ENCODE measurements around the gene GAB1. TPM values are rescaled to one million over a fixed set of nuclear protein-coding genes. Genes with fewer than 3 reads are reported as not detected.

GAB1 gene
- total RNA-seq, 4 donors from 2014 or later: 50.4 to 65.3 (median 63.7) TPM

DNA sequence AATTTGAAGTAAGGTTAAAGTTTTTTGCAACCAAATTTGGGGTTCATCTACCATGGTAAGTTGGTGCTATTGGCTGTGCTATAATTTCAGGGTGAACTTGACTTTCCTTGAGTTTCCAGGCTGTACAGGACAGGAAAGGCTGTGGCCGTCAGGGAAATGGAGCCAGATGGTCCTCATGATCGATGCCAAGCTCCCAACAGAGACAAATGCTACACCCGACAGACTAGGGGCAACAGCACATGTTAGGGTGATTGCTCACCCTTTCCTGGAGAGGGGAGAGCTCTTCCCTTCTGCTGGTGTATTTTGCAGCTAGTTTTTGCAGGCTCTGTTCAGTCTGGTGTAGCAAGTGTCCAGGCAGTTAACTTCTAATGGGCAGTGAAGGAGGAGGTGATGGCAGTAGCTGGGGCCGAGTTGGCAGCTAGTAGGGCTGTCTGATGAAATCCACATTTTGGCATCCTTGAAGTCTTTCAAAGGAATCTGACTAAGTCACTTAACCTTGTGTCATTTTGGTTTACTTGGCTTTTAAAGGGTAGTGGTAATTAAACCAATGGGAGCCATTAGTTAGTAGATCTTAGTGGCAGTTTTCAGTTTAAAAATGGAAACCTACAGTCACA lies 47.8 kb downstream of the GAB1 start:
- intact Hi-C loops (cut with DNase I; ENCODE audit: low total_unique reads): no loop called here
- Histone ChIP-seq H3K4me3 (no peak overlapping the region), H3K36me3 (no peaks in the 10 kb centered on the region), H3K4me1 (peaks cover 0 to 11% of the 10 kb centered on the region in 2 donors), H3K9me3 (no peaks in the 10 kb centered on the region), H3K27ac (peak overlapping the region; percentile 73 to 96), H3K27me3 (no peaks in the 10 kb centered on the region)
- TF ChIP-seq, protein P1, sequence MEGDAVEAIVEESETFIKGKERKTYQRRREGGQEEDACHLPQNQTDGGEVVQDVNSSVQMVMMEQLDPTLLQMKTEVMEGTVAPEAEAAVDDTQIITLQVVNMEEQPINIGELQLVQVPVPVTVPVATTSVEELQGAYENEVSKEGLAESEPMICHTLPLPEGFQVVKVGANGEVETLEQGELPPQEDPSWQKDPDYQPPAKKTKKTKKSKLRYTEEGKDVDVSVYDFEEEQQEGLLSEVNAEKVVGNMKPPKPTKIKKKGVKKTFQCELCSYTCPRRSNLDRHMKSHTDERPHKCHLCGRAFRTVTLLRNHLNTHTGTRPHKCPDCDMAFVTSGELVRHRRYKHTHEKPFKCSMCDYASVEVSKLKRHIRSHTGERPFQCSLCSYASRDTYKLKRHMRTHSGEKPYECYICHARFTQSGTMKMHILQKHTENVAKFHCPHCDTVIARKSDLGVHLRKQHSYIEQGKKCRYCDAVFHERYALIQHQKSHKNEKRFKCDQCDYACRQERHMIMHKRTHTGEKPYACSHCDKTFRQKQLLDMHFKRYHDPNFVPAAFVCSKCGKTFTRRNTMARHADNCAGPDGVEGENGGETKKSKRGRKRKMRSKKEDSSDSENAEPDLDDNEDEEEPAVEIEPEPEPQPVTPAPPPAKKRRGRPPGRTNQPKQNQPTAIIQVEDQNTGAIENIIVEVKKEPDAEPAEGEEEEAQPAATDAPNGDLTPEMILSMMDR (IDR thresholded peaks at IDR 0.05): no peak
- no peak for TF ChIP-seq POLR2A (IDR thresholded peaks at IDR 0.05)
- no peak for DNase-seq

DNA sequence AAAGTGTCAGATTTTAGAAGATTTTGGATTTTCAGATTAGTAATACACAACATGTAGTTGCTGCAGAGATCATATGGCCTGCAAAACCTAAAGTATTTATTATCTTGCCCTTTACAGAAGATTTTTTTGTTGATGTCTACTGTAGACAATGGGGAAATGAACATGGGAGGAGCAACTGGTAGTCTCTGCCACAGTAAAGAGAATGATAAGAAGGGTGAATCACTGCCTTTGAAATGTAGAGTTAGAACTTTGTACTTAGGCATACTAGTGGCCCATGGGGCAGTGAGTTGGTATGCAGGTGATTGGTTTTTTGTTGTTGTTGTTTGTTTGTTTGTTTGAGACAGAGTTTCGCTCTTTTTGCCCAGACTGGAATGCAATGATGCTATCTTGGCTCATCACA lies 50.1 kb downstream of the GAB1 start:
- Histone ChIP-seq H3K9me3 (no peaks in the 10 kb centered on the region), H3K27me3 (no peaks in the 10 kb centered on the region), H3K4me1 (peaks cover 0 to 4% of the 10 kb centered on the region in 2 donors), H3K36me3 (no peaks in the 10 kb centered on the region), H3K4me3 (no peak overlapping the region), H3K27ac (peak overlapping the region in 1 of 2 donors; percentile 93)
- intact Hi-C loops (cut with DNase I; ENCODE audit: low total_unique reads): no loop called here
- TF ChIP-seq, protein P1 (IDR thresholded peaks at IDR 0.05): no peak
- no peak for TF ChIP-seq POLR2A (IDR thresholded peaks at IDR 0.05)
- DNase-seq: no peak

DNA sequence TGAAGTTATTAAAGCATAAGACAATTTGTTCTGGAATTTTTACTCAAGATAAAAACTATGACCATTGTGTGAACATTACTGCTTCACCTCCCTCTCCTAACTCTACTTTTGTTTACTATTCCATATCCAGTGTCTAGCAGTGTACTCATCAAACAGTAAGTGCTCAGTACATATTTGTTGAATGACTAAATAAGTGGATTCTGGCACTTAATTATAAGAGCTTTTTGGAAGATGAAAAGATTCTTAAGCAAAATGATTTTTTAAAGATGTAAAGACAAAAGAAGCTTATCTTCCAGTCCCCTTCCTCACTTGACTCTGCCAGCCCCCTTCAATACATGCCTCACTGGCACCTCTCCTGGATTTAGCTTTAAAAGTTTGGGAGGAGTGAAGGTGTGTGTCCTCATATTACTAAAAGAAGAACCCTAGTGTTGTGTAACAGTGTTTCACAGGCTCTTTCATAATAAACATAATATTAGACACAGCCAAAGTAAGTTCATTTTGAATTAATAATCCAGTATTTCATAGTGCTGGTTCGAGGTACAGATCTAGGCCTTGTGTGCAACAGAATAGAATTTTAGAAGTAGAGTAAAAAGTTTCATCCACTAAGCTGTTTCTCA lies 53.0 kb downstream of the GAB1 start:
- intact Hi-C loops (cut with DNase I; ENCODE audit: low total_unique reads): no loop called here
- peak overlapping the region; percentile 71 to 93 for H3K27ac ChIP-seq
- no peaks in the 10 kb centered on the region for H3K9me3 ChIP-seq
- no peaks in the 10 kb centered on the region for H3K4me1 ChIP-seq
- no peak for DNase-seq
- H3K36me3 ChIP-seq: no peaks in the 10 kb centered on the region
- TF ChIP-seq POLR2A (IDR thresholded peaks at IDR 0.05): no peak
- TF ChIP-seq, protein P1 (IDR thresholded peaks at IDR 0.05): no peak
- no peak overlapping the region for H3K4me3 ChIP-seq
- H3K27me3 ChIP-seq: no peaks in the 10 kb centered on the region

DNA sequence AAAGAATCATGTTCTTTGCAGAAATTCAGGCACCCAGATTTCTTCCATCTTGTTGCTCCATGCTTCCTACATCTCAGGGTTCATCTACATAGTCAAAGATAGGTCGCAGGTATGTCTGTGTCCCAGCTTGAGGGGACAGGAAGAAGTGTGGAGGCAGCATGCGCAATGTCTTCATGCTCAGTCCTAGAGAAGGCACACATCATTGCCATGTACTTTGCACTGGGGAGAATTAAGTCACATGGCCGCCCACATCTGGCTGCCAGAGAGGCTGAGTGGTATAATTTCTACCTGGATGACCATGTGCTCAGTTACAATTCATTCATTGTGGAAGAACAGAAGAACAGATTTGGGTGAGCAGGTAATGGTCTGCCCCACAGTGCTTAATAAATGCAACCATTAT lies 54.1 kb downstream of the GAB1 start:
- TF ChIP-seq, protein P1 (IDR thresholded peaks at IDR 0.05): no peak
- TF ChIP-seq POLR2A (IDR thresholded peaks at IDR 0.05): no peak
- no peaks in the 10 kb centered on the region for H3K27me3 ChIP-seq
- no peak overlapping the region for H3K4me3 ChIP-seq
- H3K9me3 ChIP-seq: no peaks in the 10 kb centered on the region
- H3K36me3 ChIP-seq: no peaks in the 10 kb centered on the region
- no peak for DNase-seq
- intact Hi-C loops (cut with DNase I; ENCODE audit: low total_unique reads): no loop called here
- peak overlapping the region; percentile 71 to 93 for H3K27ac ChIP-seq
- no peaks in the 10 kb centered on the region for H3K4me1 ChIP-seq

DNA sequence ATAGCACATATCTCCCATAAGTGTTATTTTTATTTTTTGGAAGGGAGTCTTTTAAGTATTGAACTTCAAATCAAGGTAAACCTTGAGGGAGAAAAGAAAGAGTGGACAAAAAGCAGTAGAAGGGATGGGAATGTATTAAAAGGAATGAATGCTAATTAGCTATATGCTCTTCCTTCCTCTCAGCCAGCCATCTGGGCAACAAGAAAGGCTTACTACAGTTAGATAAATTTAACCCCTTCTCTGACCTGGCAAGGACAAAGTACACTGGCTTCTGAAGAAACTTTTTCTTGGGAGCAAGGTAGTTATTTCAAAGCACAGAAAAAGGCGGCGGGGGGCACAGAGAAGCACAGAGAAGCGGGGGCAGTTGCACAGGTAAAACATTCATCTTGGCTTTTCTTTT lies 54.6 kb downstream of the GAB1 start:
- intact Hi-C loops (cut with DNase I; ENCODE audit: low total_unique reads): no loop called here
- no peak for DNase-seq
- Histone ChIP-seq H3K36me3 (no peaks in the 10 kb centered on the region), H3K4me1 (no peaks in the 10 kb centered on the region), H3K9me3 (no peaks in the 10 kb centered on the region), H3K4me3 (no peak overlapping the region), H3K27me3 (no peaks in the 10 kb centered on the region), H3K27ac (peak overlapping the region; percentile 71 to 93)
- no peak for TF ChIP-seq POLR2A (IDR thresholded peaks at IDR 0.05)
- TF ChIP-seq, protein P1 (IDR thresholded peaks at IDR 0.05): no peak
